Spleen (tissue), 11 donors: Measurements from ENCODE around the gene PLCH2. TPM values are rescaled to one million over a fixed set of nuclear protein-coding genes. Genes with fewer than 3 reads are reported as not detected.

Experiments
- DNase-seq: peaks from one replicate; pipeline ENCODE4 v3.0.0-alpha.2; 2020
- H3K27ac ChIP-seq, 8 donors: fragments of 200-600 bp; sonication (generic) in 7 of 8; 1 replicate in 4 of 8; 2 replicates in 4 of 8; pipeline versions ENCODE4 v1.5.0 to v1.8.0; 2016 to 2021; ENCODE audit warnings: inconsistent platforms in 4 of 8, mild to moderate bottlenecking in 4 of 8, moderate library complexity in 1 of 8
- H3K27me3 ChIP-seq, 7 donors: fragments of 200-600 bp; sonication (generic) in 6 of 7; replicated peaks in 1 of 7; 1 replicate in 4 of 7; 2 replicates in 3 of 7; pipeline versions ENCODE4 v1.5.0 to v1.8.0; 2016 to 2021; ENCODE audit warnings: inconsistent platforms in 3 of 7, mild to moderate bottlenecking in 1 of 7
- H3K36me3 ChIP-seq, 6 donors: fragments of 200-600 bp; sonication (generic) in 5 of 6; 1 replicate in 4 of 6; 2 replicates in 2 of 6; pipeline versions ENCODE4 v1.5.0 to v1.8.0; 2016 to 2021; ENCODE audit warnings: inconsistent platforms in 2 of 6
- H3K4me1 ChIP-seq, 6 donors: fragments of 200-600 bp; sonication (generic) in 5 of 6; 1 replicate in 3 of 6; 2 replicates in 3 of 6; pipeline versions ENCODE4 v1.5.0 to v1.8.0; 2016 to 2021; ENCODE audit warnings: inconsistent platforms in 3 of 6
- H3K4me3 ChIP-seq, 8 donors: fragments of 200-600 bp; sonication (generic) in 7 of 8; 1 replicate in 4 of 8; 2 replicates in 4 of 8; pipeline versions ENCODE4 v1.5.0 to v1.8.0; 2016 to 2021; ENCODE audit warnings: inconsistent platforms in 4 of 8, mild to moderate bottlenecking in 4 of 8, moderate library complexity in 2 of 8
- H3K9me3 ChIP-seq, 8 donors: fragments of 200-600 bp; sonication (generic) in 7 of 8; 1 replicate in 4 of 8; 2 replicates in 4 of 8; pipeline versions ENCODE4 v1.5.0 to v1.8.0; 2016 to 2021; ENCODE audit warnings: inconsistent platforms in 4 of 8
- POLR2A ChIP-seq, 3 donors: fragments of 450-650 bp; IDR thresholded peaks; one replicate each; pipeline ENCODE4 v1.5.1; 2017; ENCODE audit warnings: antibody characterized with exemption in 3 of 3, mild to moderate bottlenecking in 1 of 3
- POLR2AphosphoS5 ChIP-seq, 3 donors: sonication (generic); formaldehyde crosslinking; IDR thresholded peaks; one replicate each; pipeline ENCODE4 v1.5.1; 2017; ENCODE audit warnings: antibody characterized with exemption in 3 of 3
- WGBS, 5 donors: extraction: QIAGEN DNeasy Blood & Tissue Kit in 3 of 5; methylation state at CpG; one replicate each; pipeline versions ENCODE4 v1.1.5 to v1.1.7; 2013 to 2018; 5-methylcytosine and 5-hydroxymethylcytosine counted together
- intact Hi-C: fragments of 100-400 bp; cut with DNase I; formaldehyde crosslinking; loops from one replicate; pipeline ENCODE4 v1.15.0; 2023; ENCODE audit warnings: low total_unique reads
- polyA plus RNA-seq, 3 donors: library from polyadenylated mRNA; stranded (reverse); fragments of 200-250 nt; gene quantifications; one replicate each; pipeline ENCODE4 v1.2.1, GENCODE V29; 2013
- total RNA-seq, 7 donors: library from RNA; depleted of rRNA in 3 of 7; stranded (reverse); fragments of >200 nt in 3 of 7; fragmentation: NEBNext Ultra II Directional in 4 of 7; extraction: Animal tissue kit (Norgen Biotek cat#: 25700) in 4 of 7; gene quantifications; one replicate each; pipeline versions ENCODE4 v1.1.0 to v1.2.1, GENCODE V29; 2016 to 2021
- TF ChIP-seq, protein P1 (sequence below), 11 experiments: fragments of 200-600 bp in 7 of 11; fragments of 450-650 bp in 4 of 11; sonication (generic) in 4 of 11; IDR thresholded peaks in 8 of 11; conservative IDR thresholded peaks in 3 of 11; 1 replicate in 7 of 11; 2 replicates in 4 of 11; pipeline versions ENCODE4 v1.4.0 to v1.8.0; 2016 to 2021; ENCODE audit warnings: antibody characterized with exemption in 11 of 11, inconsistent platforms in 4 of 11, mild to moderate bottlenecking in 1 of 11
- donor health status: healthy with polysubstance abuse.
- donor health status: DM: no; HTN: no; CAD: no; lungs with moderate emphysema.
- donor health status: DM: no; HTN: no; CAD: no.
- donor health status: Bipolar disorder and iron deficiency.
- donor health status: healthy.
- donor health status: DM: no; HTN: no; CAD: no.
- donor health status: DM: yes; HTN: yes; CAD: no.

PLCH2 gene
- total and polyA plus RNA-seq, 10 donors = 2.2 to 21.0 (median 8.9) TPM

DNA sequence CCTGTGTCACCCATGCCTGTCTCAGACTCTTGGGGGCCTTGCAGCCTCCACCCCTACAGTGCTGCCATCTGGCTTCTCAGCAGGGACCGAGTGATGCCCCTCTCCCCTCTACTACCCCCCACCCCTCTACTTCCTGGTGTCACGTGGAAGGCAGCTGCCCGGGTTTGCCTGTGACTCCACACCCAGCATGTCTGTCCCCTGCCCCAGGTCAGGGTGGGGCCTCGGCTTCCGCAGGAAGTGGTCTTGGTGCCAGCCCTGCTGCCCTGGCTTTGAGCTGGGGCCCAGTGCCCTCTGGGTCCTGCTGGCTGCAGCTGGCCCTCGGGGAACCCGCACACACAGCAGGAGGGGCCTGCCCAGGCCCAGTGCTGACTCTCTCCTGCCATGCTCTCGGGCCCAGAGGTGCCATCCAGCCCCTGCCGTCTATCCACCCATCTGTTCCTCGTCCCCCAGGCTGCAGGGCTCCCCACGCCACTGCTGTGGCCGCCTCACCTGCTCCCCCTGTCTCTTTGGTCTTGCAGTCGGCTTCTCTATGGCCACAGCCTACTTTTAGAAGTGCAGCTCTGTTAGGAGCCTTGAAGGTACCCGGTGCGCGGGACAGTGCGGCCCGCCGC is 24.0 kb downstream of the PLCH2 start:
- Histone ChIP-seq H3K27me3 (peaks cover 0 to 39% (median 13%) of the 10 kb centered on the region in 7 donors), H3K4me3 (no peak overlapping the region), H3K36me3 (no peaks in the 10 kb centered on the region), H3K27ac (peak overlapping the region in 2 of 8 donors; percentile 23 to 45), H3K4me1 (peaks cover 10 to 87% (median 57%) of the 10 kb centered on the region in 6 donors), H3K9me3 (no peaks in the 10 kb centered on the region)
- intact Hi-C loops = no loop called here
- 47 to 62% (median 51%) methylated on average over 11 to 19 of the region's 19 CpGs for WGBS, 5 donors
- DNase-seq = no peak
- TF ChIP-seq POLR2AphosphoS5 (IDR thresholded peaks at IDR 0.05) = peak in 2 of 3 donors; percentile 43 to 68
- no peak for TF ChIP-seq POLR2A (IDR thresholded peaks at IDR 0.05)

DNA sequence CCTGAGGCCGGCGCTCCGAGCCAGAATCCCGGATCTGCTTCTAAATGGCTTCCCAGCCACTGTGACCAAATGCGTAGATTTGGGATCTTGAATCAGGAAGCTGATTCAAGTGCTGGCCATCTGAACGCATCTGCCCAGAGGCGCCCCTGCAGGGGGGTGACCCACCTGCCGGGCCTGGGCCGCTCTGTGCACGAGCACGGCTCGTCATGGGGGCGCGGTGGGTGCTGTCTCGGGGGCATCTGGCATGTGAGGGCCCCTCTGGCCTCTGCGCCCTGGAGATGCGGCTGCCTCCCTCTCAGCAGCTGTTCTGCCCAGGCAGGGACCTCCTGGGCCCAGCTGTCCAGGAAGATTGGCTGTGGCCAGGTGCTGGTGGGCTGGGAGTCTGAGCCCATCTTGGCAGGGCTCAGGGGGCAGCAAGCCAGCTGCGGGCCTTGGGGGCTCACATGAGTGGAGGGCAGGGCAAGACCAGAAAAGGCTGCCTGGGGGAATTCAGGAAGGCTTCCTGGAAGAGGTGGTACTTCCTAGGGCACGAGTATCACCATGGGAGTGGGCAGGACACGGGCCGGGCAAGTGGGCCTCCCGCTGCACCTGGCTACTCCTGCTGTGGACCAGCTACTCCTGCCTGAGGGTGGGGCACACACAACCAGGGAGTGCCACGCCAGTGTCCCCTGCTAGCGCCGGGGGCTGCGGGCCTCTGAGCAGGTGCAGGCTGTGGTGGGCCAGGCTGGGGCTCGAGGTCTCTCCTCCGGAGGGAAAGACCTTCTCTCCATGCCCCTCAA is 25.1 kb downstream of the PLCH2 start:
- no peaks in the 10 kb centered on the region for H3K9me3 ChIP-seq
- H3K27ac ChIP-seq = no peak overlapping the region
- H3K4me1 ChIP-seq = peaks cover 10 to 79% (median 51%) of the 10 kb centered on the region in 6 donors
- no peak overlapping the region for H3K4me3 ChIP-seq
- DNase-seq = no peak
- H3K27me3 ChIP-seq = peaks cover 0 to 43% (median 13%) of the 10 kb centered on the region in 7 donors
- TF ChIP-seq, protein P1, sequence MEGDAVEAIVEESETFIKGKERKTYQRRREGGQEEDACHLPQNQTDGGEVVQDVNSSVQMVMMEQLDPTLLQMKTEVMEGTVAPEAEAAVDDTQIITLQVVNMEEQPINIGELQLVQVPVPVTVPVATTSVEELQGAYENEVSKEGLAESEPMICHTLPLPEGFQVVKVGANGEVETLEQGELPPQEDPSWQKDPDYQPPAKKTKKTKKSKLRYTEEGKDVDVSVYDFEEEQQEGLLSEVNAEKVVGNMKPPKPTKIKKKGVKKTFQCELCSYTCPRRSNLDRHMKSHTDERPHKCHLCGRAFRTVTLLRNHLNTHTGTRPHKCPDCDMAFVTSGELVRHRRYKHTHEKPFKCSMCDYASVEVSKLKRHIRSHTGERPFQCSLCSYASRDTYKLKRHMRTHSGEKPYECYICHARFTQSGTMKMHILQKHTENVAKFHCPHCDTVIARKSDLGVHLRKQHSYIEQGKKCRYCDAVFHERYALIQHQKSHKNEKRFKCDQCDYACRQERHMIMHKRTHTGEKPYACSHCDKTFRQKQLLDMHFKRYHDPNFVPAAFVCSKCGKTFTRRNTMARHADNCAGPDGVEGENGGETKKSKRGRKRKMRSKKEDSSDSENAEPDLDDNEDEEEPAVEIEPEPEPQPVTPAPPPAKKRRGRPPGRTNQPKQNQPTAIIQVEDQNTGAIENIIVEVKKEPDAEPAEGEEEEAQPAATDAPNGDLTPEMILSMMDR (IDR thresholded peaks at IDR 0.05 in 8 of 11, conservative IDR thresholded peaks at IDR 0.05 in 3 of 11) = no peak
- TF ChIP-seq POLR2A (IDR thresholded peaks at IDR 0.05) = no peak
- no peak for TF ChIP-seq POLR2AphosphoS5 (IDR thresholded peaks at IDR 0.05)
- no peaks in the 10 kb centered on the region for H3K36me3 ChIP-seq
- intact Hi-C loops = no loop called here
- 73 to 83% (median 78%) methylated on average over 20 to 28 of the region's 28 CpGs for WGBS, 5 donors

GRCh38 chr1:2501820-2502119 is 25.7 kb downstream of the PLCH2 start:
- H3K36me3 ChIP-seq = no peaks in the 10 kb centered on the region
- no peak for DNase-seq
- no peak overlapping the region for H3K27ac ChIP-seq
- intact Hi-C loops = no loop called here
- no peak for TF ChIP-seq POLR2A (IDR thresholded peaks at IDR 0.05)
- no peak for TF ChIP-seq POLR2AphosphoS5 (IDR thresholded peaks at IDR 0.05)
- TF ChIP-seq, protein P1 (IDR thresholded peaks at IDR 0.05 in 8 of 11, conservative IDR thresholded peaks at IDR 0.05 in 3 of 11) = no peak
- H3K9me3 ChIP-seq = no peaks in the 10 kb centered on the region
- H3K4me3 ChIP-seq = no peak overlapping the region
- peaks cover 0 to 43% (median 13%) of the 10 kb centered on the region in 7 donors for H3K27me3 ChIP-seq
- 72 to 100% (median 80%) methylated on average over 2 to 7 of the region's 7 CpGs; no CpG with 5 or more reads in 1 of the 5 donors for WGBS, 5 donors
- H3K4me1 ChIP-seq = peaks cover 5 to 79% (median 47%) of the 10 kb centered on the region in 6 donors

- Histone ChIP-seq H3K9me3 (no peaks in the 10 kb centered on the region), H3K36me3 (peaks cover 0 to 4% (median under 1%) of the 10 kb centered on the region in 6 donors), H3K27ac (no peak overlapping the region), H3K4me3 (no peak overlapping the region), H3K4me1 (peaks cover 4 to 79% (median 45%) of the 10 kb centered on the region in 6 donors), H3K27me3 (peaks cover 0 to 43% (median 13%) of the 10 kb centered on the region in 7 donors)
- 82 to 92% (median 89%) methylated on average over 10 to 34 of the region's 34 CpGs for WGBS, 5 donors
- intact Hi-C loops = no loop called here
- DNase-seq = no peak
- TF ChIP-seq, protein P1 (IDR thresholded peaks at IDR 0.05 in 8 of 11, conservative IDR thresholded peaks at IDR 0.05 in 3 of 11) = no peak
- no peak for TF ChIP-seq POLR2A (IDR thresholded peaks at IDR 0.05)
- TF ChIP-seq POLR2AphosphoS5 (IDR thresholded peaks at IDR 0.05) = no peak
These were observed 26.1 kb downstream of the PLCH2 start for GRCh38 chr1:2502210-2502609.
